Neural cell (in vitro differentiated cells): ENCODE measurements around the gene ANKRD33. TPM values are rescaled to one million over a fixed set of nuclear protein-coding genes. Genes with fewer than 3 reads are reported as not detected.

Experiments
- H2AFZ ChIP-seq: fragments of 200-600, 300-800 bp; sonication (generic), shearing (Covaris generic); 2 replicates; pipeline ENCODE4 v1.6.0; 2014; ENCODE audit warnings: low read depth, mild to moderate bottlenecking, antibody characterized with exemption, low read length, moderate library complexity
- H3F3A ChIP-seq: fragments of 200-600 bp; shearing (Covaris generic); 2 replicates; pipeline ENCODE4 v1.6.1; 2016; ENCODE audit warnings: mild to moderate bottlenecking, moderate library complexity, mixed read lengths, antibody characterized with exemption, low read length; ENCODE audit not compliant: insufficient read depth, poor library complexity, severe bottlenecking
- H3K27ac ChIP-seq: fragments of 200-600, 300-800 bp; sonication (generic), shearing (Covaris generic); 2 replicates; pipeline ENCODE4 v1.5.1; 2014; ENCODE audit warnings: mild to moderate bottlenecking, low read length, moderate library complexity
- H3K27me3 ChIP-seq: fragments of 300-800, 200-600 bp; sonication (generic), shearing (Covaris generic); 2 replicates; pipeline ENCODE4 v1.6.0; 2014; ENCODE audit warnings: mild to moderate bottlenecking, low read depth, low read length, moderate library complexity; ENCODE audit not compliant: insufficient read depth
- H3K36me3 ChIP-seq: fragments of 300-800, 200-600 bp; sonication (generic), shearing (Covaris generic); 2 replicates; pipeline ENCODE4 v1.5.1; 2014; ENCODE audit warnings: mild to moderate bottlenecking, antibody characterized with exemption, low read length, moderate library complexity; ENCODE audit not compliant: insufficient read depth
- H3K4me2 ChIP-seq: fragments of 300-800, 200-600 bp; sonication (generic), shearing (Covaris generic); 2 replicates; pipeline ENCODE4 v1.6.0; 2014; ENCODE audit warnings: mild to moderate bottlenecking, low read length
- H3K4me3 ChIP-seq: fragments of 300-800, 200-600 bp; sonication (generic), shearing (Covaris generic); 2 replicates; pipeline ENCODE4 v1.5.1; 2014; ENCODE audit warnings: mild to moderate bottlenecking, low read length, moderate library complexity
- H3K79me2 ChIP-seq: fragments of 200-600 bp; shearing (Covaris generic); replicated peaks from 2 replicates; pipeline ENCODE4 v1.6.0; 2014; ENCODE audit warnings: mild to moderate bottlenecking, low read length, moderate library complexity; ENCODE audit not compliant: insufficient read depth
- H3K9ac ChIP-seq: fragments of 300-800, 200-600 bp; sonication (generic), shearing (Covaris generic); 2 replicates; pipeline ENCODE4 v1.6.1; 2016; ENCODE audit warnings: mild to moderate bottlenecking, low read length, mixed read lengths
- H3K9me2 ChIP-seq: fragments of 200-600 bp; shearing (Covaris generic); 2 replicates; pipeline ENCODE4 v1.6.1; 2016; ENCODE audit warnings: mild to moderate bottlenecking, low read length, mixed read lengths; ENCODE audit not compliant: insufficient read depth
- H3K9me3 ChIP-seq: fragments of 200-600, 300-800 bp; sonication (generic), shearing (Covaris generic); 2 replicates; pipeline ENCODE4 v1.6.1; 2016; ENCODE audit warnings: mild to moderate bottlenecking, mixed run types, low read length, moderate library complexity, mixed read lengths
- H4K20me1 ChIP-seq: fragments of 200-600 bp; shearing (Covaris generic); 2 replicates; pipeline ENCODE4 v1.6.1; 2016; ENCODE audit warnings: mild to moderate bottlenecking, mixed run types; ENCODE audit not compliant: insufficient read depth
- EP300 ChIP-seq: fragments of 450-650 bp; conservative IDR thresholded peaks from 2 replicates; pipeline ENCODE4 v1.6.1; 2014; ENCODE audit warnings: antibody characterized with exemption, mild to moderate bottlenecking, moderate library complexity; ENCODE audit not compliant: poor library complexity, severe bottlenecking
- EZH2 ChIP-seq: fragments of 200-600, 300-800 bp; shearing (Covaris generic), sonication (generic); IDR thresholded peaks from 2 replicates; pipeline ENCODE4 v1.6.1; 2014; ENCODE audit warnings: antibody characterized with exemption, low read length, borderline replicate concordance, mild to moderate bottlenecking; ENCODE audit not compliant: insufficient read depth, poor library complexity, severe bottlenecking
- MXI1 ChIP-seq: fragments of 450-650 bp; conservative IDR thresholded peaks from 2 replicates; pipeline ENCODE4 v1.6.1; 2014; ENCODE audit warnings: antibody characterized with exemption, mild to moderate bottlenecking; ENCODE audit not compliant: poor library complexity, severe bottlenecking
- POLR2AphosphoS5 ChIP-seq: IDR thresholded peaks from 2 replicates; pipeline ENCODE4 v1.6.1; 2012
- RAD21 ChIP-seq: fragments of 450-650 bp; conservative IDR thresholded peaks from 2 replicates; pipeline ENCODE4 v1.6.1; 2014; ENCODE audit warnings: antibody characterized with exemption, mild to moderate bottlenecking, moderate library complexity
- SMC3 ChIP-seq: fragments of 450-650 bp; conservative IDR thresholded peaks from 2 replicates; pipeline ENCODE4 v1.6.1; 2014; ENCODE audit warnings: antibody characterized with exemption, mild to moderate bottlenecking, moderate library complexity; ENCODE audit not compliant: poor library complexity
- TAF1 ChIP-seq: IDR thresholded peaks from 2 replicates; pipeline ENCODE4 v1.6.1; 2012; ENCODE audit warnings: low read depth
- polyA plus RNA-seq: library from polyadenylated mRNA; depleted of rRNA; stranded (reverse); fragments of >200 nt; gene quantifications from 2 replicates; pipeline ENCODE4 v1.2.3, GENCODE V29; 2014
- TF ChIP-seq, protein P1 (sequence below): IDR thresholded peaks from 2 replicates; pipeline ENCODE4 v1.6.1; 2012; ENCODE audit warnings: borderline replicate concordance
- TF ChIP-seq, protein P2 (sequence below): fragments of 450-650 bp; IDR thresholded peaks from 2 replicates; pipeline ENCODE4 v1.5.1; 2014; ENCODE audit warnings: antibody characterized with exemption, mild to moderate bottlenecking, moderate library complexity; ENCODE audit not compliant: poor library complexity, severe bottlenecking

ANKRD33 gene
- polyA plus RNA-seq, 1 donor from 2014 or later, result not detected

DNA sequence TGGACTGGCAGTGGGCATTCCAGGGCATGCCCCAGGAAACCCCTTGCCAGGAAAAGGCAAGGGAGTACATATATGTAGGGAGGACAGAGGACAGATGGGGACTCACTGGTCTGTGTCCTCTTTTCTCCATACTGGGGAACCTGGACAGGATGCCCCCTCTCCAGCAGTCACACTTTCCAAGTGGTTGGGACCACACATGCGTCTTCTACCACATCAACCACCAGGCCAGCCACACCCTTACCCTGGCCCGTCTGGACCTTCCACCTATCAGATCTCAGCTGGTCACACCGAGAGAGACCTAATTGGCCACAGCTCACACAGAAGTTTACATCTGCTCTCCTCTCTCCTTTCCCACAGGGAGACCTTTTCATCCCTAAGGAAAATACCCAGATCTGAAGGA, 8.3 kb downstream of the ANKRD33 start:
- Histone ChIP-seq H3F3A (no peaks in the 10 kb centered on the region), H3K9ac (no peak overlapping the region), H4K20me1 (no peaks in the 10 kb centered on the region), H3K4me2 (no peak overlapping the region), H3K9me3 (no peaks in the 10 kb centered on the region), H3K36me3 (no peaks in the 10 kb centered on the region), H3K4me3 (no peak overlapping the region), H3K9me2 (no peaks in the 10 kb centered on the region), H3K79me2 (no peaks in the 10 kb centered on the region), H2AFZ (no peak overlapping the region), H3K27ac (no peak overlapping the region), H3K27me3 (no peaks in the 10 kb centered on the region)
- TF ChIP-seq POLR2AphosphoS5, result no peak
- no peak for TF ChIP-seq EP300
- no peak for TF ChIP-seq EZH2
- no peak for TF ChIP-seq MXI1
- TF ChIP-seq, protein P1, sequence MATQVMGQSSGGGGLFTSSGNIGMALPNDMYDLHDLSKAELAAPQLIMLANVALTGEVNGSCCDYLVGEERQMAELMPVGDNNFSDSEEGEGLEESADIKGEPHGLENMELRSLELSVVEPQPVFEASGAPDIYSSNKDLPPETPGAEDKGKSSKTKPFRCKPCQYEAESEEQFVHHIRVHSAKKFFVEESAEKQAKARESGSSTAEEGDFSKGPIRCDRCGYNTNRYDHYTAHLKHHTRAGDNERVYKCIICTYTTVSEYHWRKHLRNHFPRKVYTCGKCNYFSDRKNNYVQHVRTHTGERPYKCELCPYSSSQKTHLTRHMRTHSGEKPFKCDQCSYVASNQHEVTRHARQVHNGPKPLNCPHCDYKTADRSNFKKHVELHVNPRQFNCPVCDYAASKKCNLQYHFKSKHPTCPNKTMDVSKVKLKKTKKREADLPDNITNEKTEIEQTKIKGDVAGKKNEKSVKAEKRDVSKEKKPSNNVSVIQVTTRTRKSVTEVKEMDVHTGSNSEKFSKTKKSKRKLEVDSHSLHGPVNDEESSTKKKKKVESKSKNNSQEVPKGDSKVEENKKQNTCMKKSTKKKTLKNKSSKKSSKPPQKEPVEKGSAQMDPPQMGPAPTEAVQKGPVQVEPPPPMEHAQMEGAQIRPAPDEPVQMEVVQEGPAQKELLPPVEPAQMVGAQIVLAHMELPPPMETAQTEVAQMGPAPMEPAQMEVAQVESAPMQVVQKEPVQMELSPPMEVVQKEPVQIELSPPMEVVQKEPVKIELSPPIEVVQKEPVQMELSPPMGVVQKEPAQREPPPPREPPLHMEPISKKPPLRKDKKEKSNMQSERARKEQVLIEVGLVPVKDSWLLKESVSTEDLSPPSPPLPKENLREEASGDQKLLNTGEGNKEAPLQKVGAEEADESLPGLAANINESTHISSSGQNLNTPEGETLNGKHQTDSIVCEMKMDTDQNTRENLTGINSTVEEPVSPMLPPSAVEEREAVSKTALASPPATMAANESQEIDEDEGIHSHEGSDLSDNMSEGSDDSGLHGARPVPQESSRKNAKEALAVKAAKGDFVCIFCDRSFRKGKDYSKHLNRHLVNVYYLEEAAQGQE, result no peak
- TF ChIP-seq, protein P2, sequence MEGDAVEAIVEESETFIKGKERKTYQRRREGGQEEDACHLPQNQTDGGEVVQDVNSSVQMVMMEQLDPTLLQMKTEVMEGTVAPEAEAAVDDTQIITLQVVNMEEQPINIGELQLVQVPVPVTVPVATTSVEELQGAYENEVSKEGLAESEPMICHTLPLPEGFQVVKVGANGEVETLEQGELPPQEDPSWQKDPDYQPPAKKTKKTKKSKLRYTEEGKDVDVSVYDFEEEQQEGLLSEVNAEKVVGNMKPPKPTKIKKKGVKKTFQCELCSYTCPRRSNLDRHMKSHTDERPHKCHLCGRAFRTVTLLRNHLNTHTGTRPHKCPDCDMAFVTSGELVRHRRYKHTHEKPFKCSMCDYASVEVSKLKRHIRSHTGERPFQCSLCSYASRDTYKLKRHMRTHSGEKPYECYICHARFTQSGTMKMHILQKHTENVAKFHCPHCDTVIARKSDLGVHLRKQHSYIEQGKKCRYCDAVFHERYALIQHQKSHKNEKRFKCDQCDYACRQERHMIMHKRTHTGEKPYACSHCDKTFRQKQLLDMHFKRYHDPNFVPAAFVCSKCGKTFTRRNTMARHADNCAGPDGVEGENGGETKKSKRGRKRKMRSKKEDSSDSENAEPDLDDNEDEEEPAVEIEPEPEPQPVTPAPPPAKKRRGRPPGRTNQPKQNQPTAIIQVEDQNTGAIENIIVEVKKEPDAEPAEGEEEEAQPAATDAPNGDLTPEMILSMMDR, result no peak
- TF ChIP-seq TAF1, result no peak
- TF ChIP-seq SMC3, result no peak

DNA sequence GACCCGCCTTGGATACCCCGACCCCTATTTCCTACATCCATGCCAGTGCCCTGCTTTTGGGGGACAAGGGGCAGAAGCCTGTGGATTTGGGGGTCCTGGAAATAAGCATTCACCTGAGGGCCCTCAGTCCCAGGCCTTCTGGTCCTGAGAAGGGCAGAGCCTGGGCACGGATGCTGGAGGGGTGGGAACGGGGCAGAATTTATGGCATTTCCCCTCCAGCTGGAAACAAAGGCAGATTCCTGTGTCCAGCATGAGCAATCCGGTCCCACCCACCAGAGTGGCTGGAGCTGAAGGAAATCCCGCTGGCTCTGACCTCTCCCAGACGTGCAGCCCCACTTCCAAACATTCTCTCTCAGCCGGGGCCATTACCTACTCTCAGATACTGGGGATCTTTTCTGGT, 9.3 kb downstream of the ANKRD33 start:
- H4K20me1 ChIP-seq, result no peaks in the 10 kb centered on the region
- H3K27ac ChIP-seq, result no peak overlapping the region
- H3K9ac ChIP-seq, result no peak overlapping the region
- H3K36me3 ChIP-seq, result no peaks in the 10 kb centered on the region
- no peaks in the 10 kb centered on the region for H3K79me2 ChIP-seq
- no peaks in the 10 kb centered on the region for H3K9me2 ChIP-seq
- TF ChIP-seq EZH2 (no peak), POLR2AphosphoS5 (no peak), MXI1 (no peak), TAF1 (no peak), SMC3 (no peak), RAD21 (no peak), EP300 (no peak)
- TF ChIP-seq, protein P1, result no peak
- TF ChIP-seq, protein P2, result no peak
- no peak overlapping the region for H3K4me3 ChIP-seq
- H3K4me2 ChIP-seq, result no peak overlapping the region
- no peaks in the 10 kb centered on the region for H3F3A ChIP-seq
- H3K27me3 ChIP-seq, result no peaks in the 10 kb centered on the region
- H2AFZ ChIP-seq, result no peak overlapping the region
- no peaks in the 10 kb centered on the region for H3K9me3 ChIP-seq
